Calu3 (cell line): ENCODE measurements around the gene MMRN2. TPM values are rescaled to one million over a fixed set of nuclear protein-coding genes. Genes with fewer than 3 reads are reported as not detected.

ENCODE experiments used
- BruUV-seq: library from RNA; stranded (reverse); fragments of 400-500 nt; replicated peaks from 2 replicates; lab custom pipeline; 2021; lab: Mats Ljungman, UMichigan
- CTCF ChIA-PET: fragments of 300-600 bp; sonication (Branson Sonifier 250); formaldehyde crosslinking; loops from one replicate; lab custom pipeline; 2022; ENCODE audit warnings: antibody characterized with exemption; lab: Charles Lee
- DNase-seq: peaks from one replicate; pipeline ENCODE4 v3.0.0; 2022
- H3K27ac Mint-ChIP-seq: one replicate; pipeline ENCODE4 v1.8.0; 2022; ENCODE audit warnings: mixed read lengths; ENCODE audit not compliant: unreplicated experiment
- H3K27me3 Mint-ChIP-seq: one replicate; pipeline ENCODE4 v1.8.0; 2022; ENCODE audit warnings: mixed read lengths; ENCODE audit not compliant: unreplicated experiment
- H3K36me3 Mint-ChIP-seq: one replicate; pipeline ENCODE4 v1.8.0; 2022; ENCODE audit warnings: mild to moderate bottlenecking, moderate library complexity, mixed read lengths; ENCODE audit not compliant: insufficient read depth, unreplicated experiment
- H3K4me1 Mint-ChIP-seq: one replicate; pipeline ENCODE4 v1.8.0; 2022; ENCODE audit warnings: mild to moderate bottlenecking, low read depth, mixed read lengths; ENCODE audit not compliant: unreplicated experiment
- H3K4me3 Mint-ChIP-seq: one replicate; pipeline ENCODE4 v1.8.0; 2022; ENCODE audit warnings: mild to moderate bottlenecking, low read depth, moderate library complexity, mixed read lengths; ENCODE audit not compliant: unreplicated experiment
- H3K9me3 Mint-ChIP-seq: one replicate; pipeline ENCODE4 v1.8.0; 2022; ENCODE audit warnings: low read depth, mixed read lengths; ENCODE audit not compliant: unreplicated experiment
- CTCF ChIP-seq: fragments of 200-600 bp; IDR thresholded peaks from one replicate; pipeline ENCODE4 v1.8.0; 2022; ENCODE audit warnings: antibody characterized with exemption; ENCODE audit not compliant: unreplicated experiment
- intact Hi-C: fragments of 100-400 bp; cut with micrococcal nuclease; formaldehyde crosslinking; loops from one replicate; pipeline ENCODE4 v1.10.0; 2022; ENCODE audit not compliant: unreplicated experiment
- total RNA-seq: library from RNA; stranded (reverse); gene quantifications from 2 replicates; pipeline ENCODE4 v1.2.3, GENCODE V29; 2022

Gene MMRN2
- total RNA-seq, 1 experiment from 2014 or later, result not detected

- Mint-ChIP-seq H3K27me3 (no peaks in the 10 kb centered on the region), H3K9me3 (no peaks in the 10 kb centered on the region), H3K27ac (no peak overlapping the region), H3K36me3 (no peaks in the 10 kb centered on the region), H3K4me1 (no peaks in the 10 kb centered on the region), H3K4me3 (no peak overlapping the region)
- intact Hi-C loops, result loop anchor here (1.0 to 5.0 kb wide), 2 partner anchors 187 to 211 kb away; no protein-coding TSS in a partner anchor
- BruUV-seq, result no TSS peak
- CTCF ChIA-PET, result interaction anchor here (1.2 kb wide), 1 partner anchor 206 kb away, joined by 4 read pairs; no protein-coding TSS in a partner anchor
- no peak for DNase-seq
- TF ChIP-seq CTCF, result no peak
These were observed 58.3 kb downstream of the MMRN2 start for GRCh38 chr10:86899132-86899531.

- no peak for DNase-seq
- TF ChIP-seq CTCF, result no peak
- H3K9me3 Mint-ChIP-seq, result no peaks in the 10 kb centered on the region
- intact Hi-C loops, result loop anchor here (5.0 kb wide), 1 partner anchor 186 kb away; no protein-coding TSS in a partner anchor
- no TSS peak for BruUV-seq
- no peaks in the 10 kb centered on the region for H3K36me3 Mint-ChIP-seq
- H3K4me1 Mint-ChIP-seq, result no peaks in the 10 kb centered on the region
- CTCF ChIA-PET, result no interaction called here
- H3K27me3 Mint-ChIP-seq, result no peaks in the 10 kb centered on the region
- no peak overlapping the region for H3K27ac Mint-ChIP-seq
- no peak overlapping the region for H3K4me3 Mint-ChIP-seq
These were observed 58.9 kb downstream of the MMRN2 start for GRCh38 chr10:86898511-86898910.

- no TSS peak for BruUV-seq
- DNase-seq, result no peak
- Mint-ChIP-seq H3K27me3 (no peaks in the 10 kb centered on the region), H3K36me3 (no peaks in the 10 kb centered on the region), H3K4me3 (no peak overlapping the region), H3K9me3 (no peaks in the 10 kb centered on the region), H3K27ac (no peak overlapping the region), H3K4me1 (no peaks in the 10 kb centered on the region)
- intact Hi-C loops, result no loop called here
- CTCF ChIA-PET, result no interaction called here
- no peak for TF ChIP-seq CTCF
These were observed 67.4 kb downstream of the MMRN2 start for GRCh38 chr10:86889997-86890396.

- Mint-ChIP-seq H3K4me3 (no peak overlapping the region), H3K9me3 (no peaks in the 10 kb centered on the region), H3K36me3 (no peaks in the 10 kb centered on the region), H3K27me3 (no peaks in the 10 kb centered on the region), H3K4me1 (no peaks in the 10 kb centered on the region), H3K27ac (no peak overlapping the region)
- no peak for DNase-seq
- TF ChIP-seq CTCF, result no peak
- CTCF ChIA-PET, result interaction anchor here (0.7 kb wide), 1 partner anchor 10 kb away, joined by 4 read pairs; no protein-coding TSS in a partner anchor
- no TSS peak for BruUV-seq
- intact Hi-C loops, result no loop called here
These were observed 68.6 kb downstream of the MMRN2 start for GRCh38 chr10:86888585-86889381.

Other genes with a start within 250 kb of the MMRN2 start
- 15.7 and 21.4 TPM in 2 replicates for gene BMPR1A, start 201.0 kb downstream of the MMRN2 start, total RNA-seq
- 7.2 and 11.3 TPM in 2 replicates for gene SNCG, start 984 bp upstream of the MMRN2 start, total RNA-seq
- gene ADIRF, start 10.9 kb upstream of the MMRN2 start, total RNA-seq, result 2.2 TPM in 1 of 2 replicates, not detected in the other
- not detected in 2 replicates for gene FAM25A, start 62.7 kb upstream of the MMRN2 start, total RNA-seq
- 60.2 and 70.8 TPM in 2 replicates for gene GLUD1, start 137.2 kb upstream of the MMRN2 start, total RNA-seq
- gene SHLD2, start 137.6 kb upstream of the MMRN2 start, total RNA-seq, result 11.4 and 11.5 TPM in 2 replicates